Pancreas (tissue), 10 donors: Measurements from ENCODE around the gene CR1. TPM values are rescaled to one million over a fixed set of nuclear protein-coding genes. Genes with fewer than 3 reads are reported as not detected.
A peak's percentile ranks its signal among the peaks of the same experiment; 100 is the strongest.
"Not testable (repeated sequence)": the region's sequence is repeated elsewhere in the genome, so short reads cannot be mapped to it uniquely, and the experiment has no call there.

ENCODE experiments used
- ATAC-seq, 4 donors: fragments of 200-7000 bp; cut with Tn5 transposase; one replicate each; pipeline versions ENCODE4 v1.8.0 to v1.9.1; 2020; ENCODE audit warnings: mild to moderate bottlenecking in 4 of 4, moderate library complexity in 4 of 4
- DNase-seq, 6 donors: peaks; one replicate each; pipeline ENCODE4 v3.0.0-alpha.2; 2020
- FAIRE-seq: peaks from 2 replicates; lab custom pipeline; 2012; peaks lifted over from hg19 to GRCh38; lab: Jason Lieb, UNC
- H3K27ac ChIP-seq, 4 donors: fragments of 200-600 bp; sonication (generic); 1 replicate in 3 of 4; 2 replicates in 1 of 4; pipeline versions ENCODE4 v1.5.0 to v1.8.0; 2020
- H3K27me3 ChIP-seq, 4 donors: fragments of 200-600 bp; one replicate each; pipeline ENCODE4 v1.8.0; 2021
- H3K36me3 ChIP-seq, 3 donors: fragments of 200-600 bp; sonication (generic) in 1 of 3; one replicate each; pipeline versions ENCODE4 v1.5.0 to v1.8.0; 2020 to 2021
- H3K4me1 ChIP-seq, 3 donors: fragments of 200-600 bp; one replicate each; pipeline ENCODE4 v1.8.0; 2021
- H3K4me3 ChIP-seq, 4 donors: fragments of 200-600 bp; sonication (generic) in 2 of 4; one replicate each; pipeline versions ENCODE4 v1.5.0 to v1.8.0; 2020 to 2021
- H3K9me3 ChIP-seq, 4 donors: fragments of 200-600 bp; one replicate each; pipeline ENCODE4 v1.8.0; 2021
- WGBS, 2 donors: extraction: QIAGEN DNeasy Blood & Tissue Kit; methylation state at CpG; one replicate each; pipeline ENCODE4 v1.1.7; 2013; 5-methylcytosine and 5-hydroxymethylcytosine counted together
- intact Hi-C, 3 donors: fragments of 100-400 bp; cut with DNase I; formaldehyde crosslinking; loops; one replicate each; pipeline versions ENCODE4 v1.11.1 to v1.14.2; 2022
- polyA plus RNA-seq, 2 donors: library from polyadenylated mRNA; stranded (reverse); fragments of 200-250 nt; gene quantifications; one replicate each; pipeline ENCODE4 v1.2.3, GENCODE V29; 2013
- total RNA-seq, 6 donors: library from RNA; stranded (reverse); fragmentation: NEBNext Ultra II Directional in 4 of 6; extraction: Animal tissue kit (Norgen Biotek cat#: 25700) in 4 of 6; gene quantifications; one replicate each; pipeline versions ENCODE4 v1.2.1 to v1.2.4, GENCODE V29; 2021 to 2023
- TF ChIP-seq, protein P1 (sequence below), 4 donors: fragments of 200-600 bp; sonication (generic) in 3 of 4; IDR thresholded peaks; one replicate each; pipeline versions ENCODE4 v1.5.0 to v1.8.0; 2021; ENCODE audit warnings: antibody characterized with exemption in 4 of 4
- donor health status: healthy with polysubstance abuse.
- donor health status: DM: no; HTN: no; CAD: no; lungs with moderate emphysema.
- donor health status: DM: no; HTN: no; CAD: no.
- donor health status: control.
- donor health status: control.
- donor health status: Bipolar disorder and iron deficiency.
- donor health status: DM: yes; HTN: yes; CAD: no.
- donor health status: DM: no; HTN: no; CAD: no.
- donor health status: DM: no; HTN: no; CAD: no.
- donor health status: DM: yes; HTN: yes; CAD: no.

The CR1 gene
- total and polyA plus RNA-seq, 8 donors: 0.05 to 4.7 (median 0.29) TPM

- FAIRE-seq: no peak
- TF ChIP-seq, protein P1, sequence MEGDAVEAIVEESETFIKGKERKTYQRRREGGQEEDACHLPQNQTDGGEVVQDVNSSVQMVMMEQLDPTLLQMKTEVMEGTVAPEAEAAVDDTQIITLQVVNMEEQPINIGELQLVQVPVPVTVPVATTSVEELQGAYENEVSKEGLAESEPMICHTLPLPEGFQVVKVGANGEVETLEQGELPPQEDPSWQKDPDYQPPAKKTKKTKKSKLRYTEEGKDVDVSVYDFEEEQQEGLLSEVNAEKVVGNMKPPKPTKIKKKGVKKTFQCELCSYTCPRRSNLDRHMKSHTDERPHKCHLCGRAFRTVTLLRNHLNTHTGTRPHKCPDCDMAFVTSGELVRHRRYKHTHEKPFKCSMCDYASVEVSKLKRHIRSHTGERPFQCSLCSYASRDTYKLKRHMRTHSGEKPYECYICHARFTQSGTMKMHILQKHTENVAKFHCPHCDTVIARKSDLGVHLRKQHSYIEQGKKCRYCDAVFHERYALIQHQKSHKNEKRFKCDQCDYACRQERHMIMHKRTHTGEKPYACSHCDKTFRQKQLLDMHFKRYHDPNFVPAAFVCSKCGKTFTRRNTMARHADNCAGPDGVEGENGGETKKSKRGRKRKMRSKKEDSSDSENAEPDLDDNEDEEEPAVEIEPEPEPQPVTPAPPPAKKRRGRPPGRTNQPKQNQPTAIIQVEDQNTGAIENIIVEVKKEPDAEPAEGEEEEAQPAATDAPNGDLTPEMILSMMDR (IDR thresholded peaks at IDR 0.05): no peak
These were observed 2.7 kb upstream of the CR1 start for GRCh38 chr1:207493212-207493611.

GRCh38 chr1:207494171-207494570, 1.8 kb upstream of the CR1 start:
- Histone ChIP-seq H3K4me1 (no peaks in the 10 kb centered on the region), H3K27ac (no peak overlapping the region), H3K27me3 (peaks cover 0 to 4% (median 0%) of the 10 kb centered on the region in 4 donors), H3K4me3 (no peak overlapping the region), H3K36me3 (no peaks in the 10 kb centered on the region), H3K9me3 (no peaks in the 10 kb centered on the region)
- ATAC-seq: no peak
- no peak for DNase-seq
- FAIRE-seq: no peak
- TF ChIP-seq, protein P1 (IDR thresholded peaks at IDR 0.05): no peak
- 76 to 88% methylated on average over 1 of the region's 1 CpG for WGBS, 2 donors
- intact Hi-C loops: no loop called here

More at GRCh38 chr1:207493212-207493611, 2.7 kb upstream of the CR1 start:
- intact Hi-C loops: no loop called here
- Histone ChIP-seq H3K4me3 (no peak overlapping the region), H3K4me1 (no peaks in the 10 kb centered on the region), H3K36me3 (no peaks in the 10 kb centered on the region), H3K27me3 (peaks cover 0 to 4% (median 0%) of the 10 kb centered on the region in 4 donors), H3K27ac (no peak overlapping the region), H3K9me3 (no peaks in the 10 kb centered on the region)
- 72 to 80% methylated on average over 3 of the region's 3 CpGs for WGBS, 2 donors
- DNase-seq (no peak), ATAC-seq (no peak)

GRCh38 chr1:207495281-207495680, 676 bp upstream of the CR1 start:
- DNase-seq, H3K9me3 ChIP-seq, intact Hi-C loops, ATAC-seq, H3K4me1 ChIP-seq, H3K4me3 ChIP-seq, H3K36me3 ChIP-seq, H3K27ac ChIP-seq, H3K27me3 ChIP-seq, FAIRE-seq: not testable (repeated sequence)
- 67 to 80% methylated on average over 8 of the region's 8 CpGs for WGBS, 2 donors

DNA sequence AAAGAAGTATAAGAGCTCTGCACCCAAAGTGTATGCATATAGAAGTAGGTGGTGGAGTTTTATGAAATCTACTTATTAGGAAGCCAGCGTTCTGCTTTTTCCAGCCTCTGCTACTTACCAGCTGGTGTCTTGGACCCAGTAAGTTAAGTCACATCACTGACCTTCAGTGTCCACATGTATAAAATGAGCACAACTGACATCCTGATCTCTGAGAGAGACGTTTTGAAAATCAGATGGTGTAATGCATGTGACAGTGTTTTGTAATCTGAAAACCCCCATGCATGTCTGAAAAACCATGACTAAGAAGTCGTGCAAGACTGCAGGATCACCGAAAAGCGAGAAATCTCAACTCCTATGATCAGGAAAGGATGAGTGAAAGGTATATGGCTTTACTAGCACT, 2.0 kb downstream of the CR1 start:
- Histone ChIP-seq H3K4me3 (no peak overlapping the region), H3K27ac (no peak overlapping the region), H3K36me3 (no peaks in the 10 kb centered on the region), H3K27me3 (peaks cover 0 to 8% (median 0%) of the 10 kb centered on the region in 4 donors), H3K4me1 (no peaks in the 10 kb centered on the region), H3K9me3 (no peaks in the 10 kb centered on the region)
- TF ChIP-seq, protein P1 (IDR thresholded peaks at IDR 0.05): no peak
- FAIRE-seq: no peak
- intact Hi-C loops: no loop called here
- WGBS, 2 donors: 52 to 60% methylated on average over 5 of the region's 5 CpGs
- peak in 1 of 4 donors; percentile 22 for ATAC-seq
- no peak for DNase-seq

DNA sequence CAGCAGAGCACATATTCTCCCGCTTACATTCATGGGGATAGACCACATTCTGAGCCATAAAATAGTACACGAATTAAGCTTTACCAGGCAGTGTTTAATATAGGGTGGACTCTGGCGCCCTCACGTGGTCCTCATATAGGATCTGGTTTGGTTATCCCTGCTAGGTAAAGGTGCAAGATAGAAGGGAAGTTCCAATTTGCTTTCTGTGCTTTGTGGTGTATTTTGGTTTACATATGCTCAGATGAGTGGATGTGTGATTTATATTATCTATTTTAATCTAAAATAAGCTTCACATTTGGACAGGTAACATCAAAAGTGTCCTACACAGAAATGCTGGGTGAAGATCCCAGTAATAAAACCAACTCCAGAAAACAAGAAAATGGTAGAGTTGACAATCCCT, 3.6 kb downstream of the CR1 start:
- TF ChIP-seq, protein P1 (IDR thresholded peaks at IDR 0.05): peak; percentile 12 to 52 (median 44)
- 0 to 2% methylated on average over 4 of the region's 4 CpGs for WGBS, 2 donors
- Histone ChIP-seq H3K27ac (no peak overlapping the region), H3K4me1 (no peaks in the 10 kb centered on the region), H3K36me3 (no peaks in the 10 kb centered on the region), H3K9me3 (no peaks in the 10 kb centered on the region), H3K4me3 (no peak overlapping the region), H3K27me3 (peaks cover 0 to 5% (median 0%) of the 10 kb centered on the region in 4 donors)
- intact Hi-C loops: no loop called here
- ATAC-seq (peak; percentile 79 to 93 (median 88)), FAIRE-seq (no peak), DNase-seq (peak in 5 of 6 donors; percentile 25 to 68 (median 49))
